Stimulated activated CD4-positive, alpha-beta T cell treated with anti-CD3 and anti-CD28 coated beads, Interleukin-4, amount 100 ng/mL, for 48 hours (primary cell): ENCODE measurements around the gene ERBB4.
"Not testable (repeated sequence)": the region's sequence is repeated elsewhere in the genome, so short reads cannot be mapped to it uniquely, and the experiment has no call there.

Source experiments
- DNase-seq, 2 donors: peaks; one replicate each; pipeline ENCODE4 v3.0.0-alpha.2; 2020; ENCODE audit warnings: low read depth in 2 of 2

Gene ERBB4

DNA sequence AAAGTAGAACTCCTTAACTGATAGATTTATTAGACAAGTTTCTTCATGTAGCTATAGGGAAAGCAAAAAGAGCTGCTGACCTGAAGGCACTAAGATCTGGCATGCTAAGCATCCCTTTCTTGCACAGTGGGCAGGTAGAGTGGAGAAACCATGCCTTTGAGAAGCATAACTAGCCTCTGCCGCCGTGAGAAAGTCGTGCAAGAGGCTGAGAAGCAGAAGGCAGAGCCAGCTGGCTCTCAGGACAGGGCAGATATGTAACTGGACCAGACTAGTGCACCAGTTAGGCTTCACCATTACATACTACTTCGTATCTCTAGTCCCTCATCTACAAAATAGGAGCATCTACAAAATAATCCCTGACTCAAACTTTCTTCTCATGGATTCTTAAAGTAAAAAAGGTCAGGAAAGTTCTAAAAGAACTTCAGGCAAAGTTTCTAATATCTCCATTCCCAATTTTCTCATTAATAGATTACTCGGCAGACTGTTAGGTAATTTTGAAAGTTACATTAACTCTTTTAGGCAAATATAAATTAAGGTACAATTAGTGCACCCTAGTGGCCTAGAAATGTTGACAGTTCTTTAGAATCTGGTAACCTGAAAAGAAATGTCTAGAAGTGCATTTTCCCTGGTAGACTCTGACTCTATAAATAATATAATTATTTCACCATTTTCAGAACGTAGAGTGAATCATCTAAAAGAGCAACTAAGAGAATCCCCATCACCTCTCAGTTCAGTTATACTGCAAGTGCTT lies 10.3 kb downstream of the ERBB4 start:
- DNase-seq = no peak

DNA sequence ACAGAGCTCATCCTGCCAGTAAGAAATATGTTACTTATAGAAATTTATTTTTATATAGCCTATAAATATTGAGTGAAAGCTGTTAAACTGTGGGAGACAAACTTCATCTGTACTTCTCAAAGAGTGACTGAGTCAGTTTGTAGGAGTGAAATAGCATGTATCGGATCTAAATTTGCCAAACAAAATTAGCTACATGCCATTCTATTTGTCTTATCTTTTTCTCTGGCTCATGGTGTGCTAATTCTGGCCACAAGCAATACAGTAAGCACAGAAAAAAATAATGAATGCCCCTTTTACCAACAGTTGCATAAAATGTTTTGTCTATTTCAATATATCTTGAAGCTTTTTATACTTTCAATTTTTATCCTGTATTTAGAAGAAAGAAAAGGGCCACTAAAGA lies 12.5 kb downstream of the ERBB4 start:
- no peak for DNase-seq

DNA sequence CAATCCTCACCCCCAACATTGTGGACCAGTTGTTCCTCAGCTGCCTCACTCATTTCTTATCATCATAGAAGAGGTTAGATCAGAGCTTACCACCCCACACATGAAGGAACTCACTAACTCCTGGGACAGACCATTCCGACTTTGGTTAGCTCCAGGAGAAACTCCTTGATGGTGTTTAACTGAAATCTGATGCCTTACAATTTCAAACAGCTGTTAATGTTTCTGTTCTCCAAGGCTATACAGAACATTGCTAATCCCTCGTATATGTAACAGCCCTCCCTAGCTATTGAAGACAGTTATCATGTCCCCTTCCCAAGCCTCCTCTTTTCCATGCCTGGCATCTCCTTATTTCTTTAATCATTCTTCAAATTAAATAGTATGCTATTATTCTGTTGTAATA lies 14.8 kb downstream of the ERBB4 start:
- no peak for DNase-seq

DNA sequence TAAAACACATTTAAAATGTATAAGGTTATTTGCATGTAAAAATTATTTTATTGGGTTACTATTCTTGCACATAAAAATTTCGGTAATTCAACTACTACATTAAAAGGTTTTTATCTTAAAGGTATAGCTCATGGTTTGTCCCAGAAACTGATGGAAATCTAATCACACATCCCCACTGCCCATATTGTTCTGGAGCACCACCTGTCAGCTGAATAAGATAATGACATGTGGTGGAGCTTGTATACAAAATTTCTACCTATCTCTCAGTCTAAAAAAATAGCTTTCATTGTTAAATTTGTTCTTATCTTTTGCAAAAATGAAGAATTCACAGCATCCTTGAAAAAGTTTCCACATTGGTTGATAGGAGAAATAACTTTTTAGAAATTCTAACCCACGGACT lies 18.3 kb downstream of the ERBB4 start:
- no peak for DNase-seq

GRCh38 chr2:212517693-212518092 lies 20.9 kb downstream of the ERBB4 start:
- no peak for DNase-seq

DNA sequence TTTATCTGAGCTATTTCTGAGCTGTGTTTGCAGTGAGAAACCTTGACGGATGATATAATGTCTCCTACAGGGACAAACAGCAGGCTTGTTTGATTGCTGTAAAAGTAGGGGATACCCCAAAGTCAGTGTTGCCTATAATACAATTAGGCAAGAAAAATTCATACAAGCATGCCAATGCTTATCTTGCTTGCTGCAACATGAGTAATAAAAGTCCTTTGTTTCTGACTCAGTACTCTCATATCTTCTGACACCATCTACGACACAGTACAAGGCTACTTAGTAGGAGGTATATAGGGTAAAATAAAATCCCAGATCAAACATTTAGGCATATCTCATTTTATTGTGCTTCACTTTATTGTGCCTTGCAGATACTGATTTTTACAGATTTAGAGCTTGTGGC lies 33.0 kb downstream of the ERBB4 start:
- no peak for DNase-seq

- no peak for DNase-seq
Observed at GRCh38 chr2:212495046-212495445, 43.6 kb downstream of the ERBB4 start.

DNA sequence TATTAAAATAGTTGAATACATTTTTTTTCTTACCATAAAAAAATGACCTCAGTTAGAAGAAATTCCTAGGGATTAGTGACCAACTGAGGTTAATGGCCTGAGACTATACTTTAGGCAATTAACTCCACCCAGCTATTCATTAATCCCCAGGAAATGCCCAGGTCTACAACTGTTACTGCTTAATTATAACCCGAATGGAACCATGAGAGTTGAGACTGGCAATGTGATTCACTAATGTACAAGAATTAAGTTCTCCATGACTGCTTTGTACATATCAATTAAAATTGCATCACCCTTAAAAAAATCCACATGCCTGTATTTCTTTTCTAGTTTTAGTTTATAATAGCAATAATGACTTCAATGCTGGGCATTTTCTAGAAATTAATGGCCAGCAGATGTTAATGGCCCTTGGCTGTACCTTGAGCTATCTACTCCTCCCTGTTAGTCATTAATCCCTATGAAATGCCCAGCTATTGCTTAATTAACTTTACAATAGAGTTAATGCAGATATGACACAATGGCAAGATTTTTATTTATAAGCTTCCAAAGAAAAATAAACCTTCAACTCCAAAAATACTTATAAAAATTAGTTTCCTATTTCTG lies 44.1 kb downstream of the ERBB4 start:
- DNase-seq = no peak

GRCh38 chr2:212489719-212490346 lies 48.8 kb downstream of the ERBB4 start:
- no peak for DNase-seq

GRCh38 chr2:212488611-212489010 lies 50.0 kb downstream of the ERBB4 start:
- no peak for DNase-seq

DNA sequence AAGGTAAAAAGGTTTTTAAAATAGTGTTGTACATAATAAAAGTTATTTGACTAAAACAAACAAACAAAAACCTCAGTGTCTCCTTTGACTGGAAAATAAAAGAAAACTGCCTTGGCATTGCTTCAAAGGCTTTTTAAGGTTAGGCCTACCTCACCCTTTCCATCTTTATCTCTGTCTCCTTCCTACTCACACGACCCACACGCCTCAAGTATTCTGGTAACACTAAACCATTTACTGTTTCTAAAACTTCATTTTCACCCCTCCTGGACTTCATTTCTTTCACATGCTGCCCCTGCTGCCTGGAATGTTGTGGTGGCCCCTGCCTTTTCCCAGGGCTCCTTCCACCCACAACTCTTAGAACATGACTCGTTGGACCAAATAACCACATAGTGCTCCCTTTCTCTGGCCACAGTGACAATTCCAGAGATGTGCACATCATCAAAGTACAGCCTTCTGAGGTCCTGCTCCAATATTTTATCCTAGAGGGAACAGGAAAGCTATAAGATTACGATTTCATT lies 54.0 kb downstream of the ERBB4 start:
- DNase-seq = no peak

GRCh38 chr2:212480447-212480846 lies 58.2 kb downstream of the ERBB4 start:
- no peak for DNase-seq

- no peak for DNase-seq
Observed at GRCh38 chr2:212477571-212477970, 61.0 kb downstream of the ERBB4 start.

DNA sequence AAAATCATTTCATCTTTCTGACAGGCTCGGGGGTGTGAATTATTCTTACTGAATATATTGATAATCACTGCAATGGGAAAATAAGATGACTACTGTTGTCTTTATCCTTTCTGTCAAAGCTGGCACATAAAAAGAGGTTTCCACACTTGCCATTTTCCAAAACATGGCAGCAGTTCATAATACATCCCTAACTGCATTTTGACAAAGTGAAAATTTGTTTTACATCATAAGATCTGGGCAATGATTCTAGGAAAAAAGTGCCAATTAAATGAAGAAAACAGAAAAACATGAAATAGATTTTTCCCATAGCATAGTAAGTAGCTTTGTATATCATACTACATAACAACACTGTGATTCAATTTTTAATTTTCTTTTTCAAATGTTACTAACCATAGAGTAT lies 65.4 kb downstream of the ERBB4 start:
- DNase-seq = no peak

GRCh38 chr2:212467551-212467950 lies 71.1 kb downstream of the ERBB4 start:
- DNase-seq = not testable (repeated sequence)

DNA sequence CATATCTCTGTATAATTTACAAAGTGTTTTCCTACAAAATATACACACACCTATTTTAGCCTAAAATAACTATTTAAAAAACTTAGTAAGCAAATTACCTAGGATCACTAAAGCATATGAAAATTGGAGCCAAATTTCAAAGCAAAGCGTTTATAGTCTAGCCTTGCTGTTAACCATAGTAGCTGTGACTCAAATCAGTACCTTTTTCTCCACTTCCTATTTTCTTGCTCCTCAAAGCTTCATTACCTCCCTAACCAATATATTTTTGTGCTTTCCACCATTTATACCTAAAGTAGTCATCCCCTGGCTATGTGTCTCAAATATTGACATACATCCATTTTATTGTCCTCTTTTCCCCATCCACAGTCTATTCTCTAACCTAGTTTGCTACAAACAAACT lies 73.1 kb downstream of the ERBB4 start:
- DNase-seq = no peak

- not testable (repeated sequence) for DNase-seq
Observed at GRCh38 chr2:212461708-212462107, 76.9 kb downstream of the ERBB4 start.

DNA sequence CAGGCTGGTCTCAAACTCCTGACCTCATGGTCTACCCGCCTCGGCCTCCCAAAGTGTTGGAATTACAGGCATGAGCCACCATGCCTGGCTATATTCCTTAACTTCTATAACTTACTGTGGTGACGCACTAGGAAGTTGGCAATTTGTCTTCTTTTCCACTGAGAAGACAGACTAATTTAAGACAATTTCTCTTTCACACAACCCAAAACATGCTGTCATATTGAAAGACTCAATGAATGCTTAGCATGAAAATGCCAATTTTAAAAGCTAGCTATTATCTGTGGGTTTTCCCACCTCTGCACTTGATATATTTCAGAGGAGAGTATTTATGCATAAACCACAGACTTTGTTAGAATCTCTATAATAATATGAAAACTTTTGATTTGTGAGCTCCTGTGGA lies 84.5 kb downstream of the ERBB4 start:
- no peak for DNase-seq

DNA sequence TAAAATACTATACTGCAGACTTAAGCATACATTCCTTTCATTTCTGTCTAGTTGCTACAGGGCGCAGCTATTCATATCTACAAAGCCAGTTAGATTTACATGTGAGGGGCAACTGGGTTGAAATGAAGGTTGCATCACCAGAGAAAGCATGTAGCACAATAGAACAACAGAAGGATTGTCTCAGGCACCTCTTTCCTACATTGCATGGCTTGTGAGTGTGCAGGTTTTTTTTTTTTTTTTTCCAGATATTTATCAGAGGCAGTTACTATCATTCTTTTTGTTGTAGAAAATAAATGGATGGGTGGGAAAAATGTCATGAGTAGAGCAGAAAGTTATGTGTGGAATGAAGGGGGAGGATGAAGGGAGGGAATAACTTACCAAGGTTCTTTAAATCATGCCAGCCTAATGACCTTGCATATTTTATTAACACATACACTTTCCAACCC lies 86.8 kb downstream of the ERBB4 start:
- DNase-seq = no peak

- DNase-seq = no peak
Observed at GRCh38 chr2:212448698-212449097, 89.9 kb downstream of the ERBB4 start.

DNA sequence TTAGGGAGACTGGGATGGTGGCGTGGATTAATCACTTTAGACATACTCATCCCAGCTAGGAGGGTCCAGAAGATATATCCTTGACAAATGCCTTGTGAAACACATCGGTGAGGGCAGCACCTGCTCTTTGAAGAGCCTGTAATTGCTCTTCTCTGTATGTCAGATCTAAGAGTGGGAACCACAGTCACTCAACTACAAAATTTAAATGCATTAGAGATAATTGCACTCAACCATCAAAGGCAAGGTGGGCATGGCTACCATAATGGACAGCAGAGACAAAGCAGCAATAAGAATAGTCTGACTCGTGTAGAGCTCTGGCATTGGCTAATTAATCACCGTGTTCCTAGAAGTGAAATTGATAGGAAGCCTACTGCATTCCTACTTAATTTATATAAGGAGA lies 96.8 kb downstream of the ERBB4 start:
- no peak for DNase-seq

- no peak for DNase-seq
Observed at GRCh38 chr2:212441141-212441540, 97.5 kb downstream of the ERBB4 start.
